ENCODE measurements around the gene FAM131B.

Gene FAM131B

DNA sequence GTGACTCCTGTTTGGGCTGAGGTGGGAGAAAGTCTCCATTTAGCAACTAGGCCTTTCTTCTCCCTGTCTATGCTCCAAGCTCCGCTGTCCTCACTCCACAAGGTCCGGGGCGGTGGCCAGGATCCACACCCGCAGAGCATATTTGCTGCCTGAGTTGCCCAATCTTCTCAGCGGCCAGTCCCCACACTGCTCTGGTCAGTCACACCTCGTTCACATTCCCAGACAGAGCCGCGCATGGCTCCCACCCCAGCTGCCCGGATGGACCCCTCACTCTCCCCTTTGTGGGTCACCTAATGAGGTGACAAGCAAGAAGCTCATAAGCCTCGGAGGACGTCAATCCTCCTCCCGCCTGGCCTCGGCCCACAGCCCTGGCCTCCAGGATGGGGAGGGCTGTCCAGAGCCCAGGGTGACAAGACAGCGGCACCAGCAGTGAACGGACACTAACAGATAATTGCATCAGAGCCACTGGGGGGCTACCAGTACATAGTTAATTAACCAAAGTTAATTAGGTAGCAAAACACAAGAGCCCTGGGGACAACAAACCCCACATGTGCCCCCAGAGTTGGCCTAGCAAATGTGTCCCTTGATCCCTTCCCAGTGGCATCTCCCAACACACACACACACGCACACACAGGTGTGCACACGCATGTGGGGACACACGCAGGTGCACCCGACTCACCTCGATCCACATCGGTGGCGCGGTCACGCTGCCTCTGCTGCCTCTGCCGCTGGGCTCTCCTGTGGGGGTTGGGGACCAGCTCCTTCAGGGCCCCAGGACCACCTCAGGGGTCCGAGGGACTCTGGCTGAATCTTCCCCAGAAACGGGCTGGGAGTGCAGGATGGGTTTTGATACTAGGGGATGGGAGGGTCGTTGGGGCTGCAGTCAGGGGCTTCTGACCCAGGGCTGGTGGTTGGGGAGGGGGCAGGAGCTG lies 34.4 kb upstream of the FAM131B start:
- TF ChIP-seq, protein P1, sequence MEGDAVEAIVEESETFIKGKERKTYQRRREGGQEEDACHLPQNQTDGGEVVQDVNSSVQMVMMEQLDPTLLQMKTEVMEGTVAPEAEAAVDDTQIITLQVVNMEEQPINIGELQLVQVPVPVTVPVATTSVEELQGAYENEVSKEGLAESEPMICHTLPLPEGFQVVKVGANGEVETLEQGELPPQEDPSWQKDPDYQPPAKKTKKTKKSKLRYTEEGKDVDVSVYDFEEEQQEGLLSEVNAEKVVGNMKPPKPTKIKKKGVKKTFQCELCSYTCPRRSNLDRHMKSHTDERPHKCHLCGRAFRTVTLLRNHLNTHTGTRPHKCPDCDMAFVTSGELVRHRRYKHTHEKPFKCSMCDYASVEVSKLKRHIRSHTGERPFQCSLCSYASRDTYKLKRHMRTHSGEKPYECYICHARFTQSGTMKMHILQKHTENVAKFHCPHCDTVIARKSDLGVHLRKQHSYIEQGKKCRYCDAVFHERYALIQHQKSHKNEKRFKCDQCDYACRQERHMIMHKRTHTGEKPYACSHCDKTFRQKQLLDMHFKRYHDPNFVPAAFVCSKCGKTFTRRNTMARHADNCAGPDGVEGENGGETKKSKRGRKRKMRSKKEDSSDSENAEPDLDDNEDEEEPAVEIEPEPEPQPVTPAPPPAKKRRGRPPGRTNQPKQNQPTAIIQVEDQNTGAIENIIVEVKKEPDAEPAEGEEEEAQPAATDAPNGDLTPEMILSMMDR (IDR thresholded peaks at IDR 0.05): no peak

DNA sequence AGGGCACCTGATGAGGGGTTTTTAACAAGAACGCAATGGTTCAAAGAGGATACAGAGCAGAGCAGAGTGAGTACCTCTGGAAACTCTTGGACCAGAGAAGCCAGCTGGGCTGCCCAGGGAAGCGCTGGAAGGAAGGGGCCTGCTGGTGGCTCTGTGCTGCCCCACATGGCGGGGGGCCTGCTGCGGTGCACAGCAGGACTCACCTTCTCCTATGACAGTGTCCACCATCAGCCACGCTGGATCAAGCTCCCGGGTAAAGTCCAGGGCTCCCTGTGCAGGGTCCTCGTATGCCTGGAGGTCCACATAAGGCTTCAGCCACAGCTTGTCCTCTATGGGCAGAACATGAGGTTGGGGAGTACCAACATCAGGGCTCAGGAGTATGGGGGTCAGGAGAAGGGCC lies 33.7 kb upstream of the FAM131B start:
- TF ChIP-seq, protein P1 (IDR thresholded peaks at IDR 0.05): no peak

DNA sequence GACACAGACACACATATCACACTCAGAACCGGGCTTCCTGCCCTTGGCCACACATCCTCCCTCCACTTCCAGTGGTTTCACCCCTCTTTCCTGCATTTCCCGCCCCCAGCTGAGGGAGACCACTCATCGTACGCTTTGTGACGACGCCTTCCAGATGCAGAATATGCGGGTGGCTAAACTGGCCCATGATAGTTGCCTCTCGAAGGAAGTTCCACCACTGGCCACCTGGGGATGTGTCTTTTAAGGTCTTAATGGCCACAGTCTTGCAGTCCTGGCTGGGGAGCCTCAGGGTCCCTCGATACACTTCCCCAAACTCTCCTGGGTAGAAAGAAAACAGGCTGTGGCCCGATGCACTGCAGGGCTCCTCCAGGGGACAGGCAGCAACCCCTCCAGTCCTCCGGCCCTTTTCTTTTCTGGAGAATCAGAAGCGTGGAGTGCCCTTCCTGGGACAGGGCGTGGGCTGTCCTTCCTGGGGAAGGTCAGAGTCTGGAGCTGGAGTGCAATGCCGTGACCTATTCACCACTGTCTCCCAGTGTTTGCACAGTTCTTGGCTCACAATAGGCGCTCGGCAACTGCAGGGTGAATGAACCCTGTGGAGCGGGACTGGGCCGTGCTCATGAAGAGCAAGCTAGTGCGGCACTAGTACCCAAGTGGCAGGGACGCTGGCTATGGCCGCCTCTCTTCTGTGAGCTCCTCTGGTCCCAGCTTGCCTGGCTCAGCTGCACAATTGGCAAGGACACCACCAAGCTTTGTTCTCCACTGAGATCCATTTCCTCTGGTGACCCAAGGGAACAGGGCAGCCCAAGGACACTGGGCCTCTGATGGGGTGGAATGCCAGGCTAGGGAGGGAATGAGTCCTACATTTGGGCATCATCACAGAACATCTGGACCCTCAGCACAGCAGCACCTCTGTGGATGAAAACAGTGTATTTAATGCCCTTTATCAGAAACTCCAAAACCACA lies 33.0 kb upstream of the FAM131B start:
- TF ChIP-seq, protein P1 (IDR thresholded peaks at IDR 0.05): no peak

DNA sequence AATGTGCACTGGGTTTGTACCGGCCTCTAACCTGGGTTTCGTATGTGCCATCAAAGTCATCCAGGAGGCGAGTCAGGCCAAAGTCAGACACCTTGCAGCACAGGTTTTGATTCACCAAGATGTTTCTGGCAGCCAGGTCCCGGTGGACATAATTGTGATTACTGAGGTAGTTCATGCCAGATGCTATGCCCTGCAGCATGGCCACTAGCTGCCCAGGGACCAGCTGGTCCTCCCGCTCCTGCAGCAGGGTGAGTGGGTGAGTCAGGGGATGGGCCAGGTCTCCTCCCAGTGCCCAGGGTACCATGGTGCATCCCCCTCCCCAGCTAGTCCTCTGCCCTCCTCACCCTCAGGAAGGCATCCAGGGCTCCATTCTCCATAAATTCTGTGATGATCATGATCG lies 32.3 kb upstream of the FAM131B start:
- TF ChIP-seq, protein P1 (IDR thresholded peaks at IDR 0.05): no peak

DNA sequence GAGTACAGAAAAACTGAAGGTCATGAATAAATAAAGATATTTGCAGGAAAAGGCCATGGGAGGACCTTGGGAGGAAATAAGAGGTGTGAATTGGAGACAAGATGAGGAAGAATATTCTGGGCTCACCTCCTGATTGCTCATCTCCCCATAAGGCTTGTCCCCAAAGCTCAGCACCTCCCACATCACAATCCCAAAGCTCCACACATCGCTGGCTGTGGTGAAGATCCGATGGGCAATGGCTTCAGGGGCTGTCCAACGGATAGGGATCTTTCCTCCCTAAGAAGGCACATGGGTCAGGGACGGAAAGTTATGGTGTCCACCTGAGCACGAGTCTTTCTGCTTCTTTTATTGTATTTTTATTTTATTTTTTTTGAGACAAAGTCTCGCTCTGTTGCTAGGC lies 31.6 kb upstream of the FAM131B start:
- TF ChIP-seq, protein P1 (IDR thresholded peaks at IDR 0.05): no peak

DNA sequence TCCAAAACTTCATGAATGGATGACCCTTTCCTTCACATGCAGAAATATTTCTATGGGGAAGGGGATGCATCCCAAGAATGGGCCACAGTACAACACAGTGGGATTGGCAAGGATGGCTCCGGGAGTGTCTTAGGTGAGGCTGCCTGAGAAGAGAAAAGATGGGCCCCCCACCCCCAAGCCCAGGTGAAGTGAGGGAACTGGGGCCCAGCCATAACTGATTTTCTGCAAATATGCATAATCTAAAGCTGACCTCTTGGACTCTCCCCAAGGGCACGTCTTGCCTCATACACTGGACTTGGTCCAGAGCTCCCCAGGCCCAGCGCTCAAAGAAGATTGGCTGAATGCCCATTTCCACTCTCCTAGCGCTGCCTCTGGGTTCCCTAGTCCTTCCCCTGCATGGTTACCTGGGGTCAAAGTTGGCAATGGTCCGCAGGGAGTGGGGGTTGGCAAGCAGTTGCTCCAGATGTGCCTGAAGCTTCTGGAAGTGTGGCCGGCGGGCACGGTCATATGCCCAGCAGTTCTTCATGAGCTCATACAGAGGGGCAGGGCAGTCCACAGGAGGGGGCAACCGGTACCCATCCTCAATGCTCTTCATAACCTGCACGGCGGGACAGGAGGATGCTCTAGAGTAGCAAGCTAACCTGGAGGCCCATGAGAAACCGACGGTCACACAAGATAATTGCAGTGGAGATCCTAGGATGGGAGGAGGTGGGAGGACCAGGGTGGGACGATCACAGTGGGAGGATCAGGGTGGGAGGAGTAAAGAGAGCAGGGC lies 30.9 kb upstream of the FAM131B start:
- TF ChIP-seq, protein P1 (IDR thresholded peaks at IDR 0.05): no peak

DNA sequence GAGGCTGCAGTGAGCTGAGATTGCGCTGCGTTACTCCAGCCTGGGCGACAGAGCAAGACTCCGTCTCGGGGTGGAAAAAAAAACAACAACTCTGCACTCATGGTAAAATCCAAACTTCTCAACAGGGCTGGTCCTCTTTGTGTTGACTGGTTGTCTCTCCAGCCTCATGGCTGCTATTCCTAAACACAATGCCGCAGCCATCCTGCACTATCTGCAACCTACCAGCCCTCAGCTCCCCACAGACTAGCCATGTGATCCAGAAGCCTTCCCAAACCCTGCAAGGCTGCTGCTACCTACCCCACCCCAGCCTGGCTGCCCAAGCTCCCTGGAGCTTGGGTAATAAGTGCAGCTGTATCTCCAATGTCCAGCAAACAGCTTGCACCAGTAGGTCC lies 30.4 kb upstream of the FAM131B start:
- TF ChIP-seq, protein P1 (IDR thresholded peaks at IDR 0.05): no peak

All from LNCAP (cell line).